MM.1S (cell line): ENCODE results near the gene CACNA1I.

Experiments used
- EZH2 ChIP-seq: fragments of 300-600 bp; sonication (generic); optimal IDR thresholded peaks from 2 replicates; pipeline ENCODE3; 2017; ENCODE audit warnings: low read depth, mild to moderate bottlenecking, antibody characterized with exemption, low read length, mixed read lengths
- EZH2phosphoT487 ChIP-seq: fragments of 300-600 bp; sonication (generic); IDR thresholded peaks from 2 replicates; pipeline ENCODE4 v1.6.1; 2018; ENCODE audit warnings: antibody characterized with exemption, low read length
- TF ChIP-seq, protein P1 (sequence below): fragments of 300-600 bp; sonication (generic); IDR thresholded peaks from 2 replicates; pipeline ENCODE4 v1.5.1; 2016; ENCODE audit warnings: antibody characterized with exemption, low read length, mixed read lengths

DNA sequence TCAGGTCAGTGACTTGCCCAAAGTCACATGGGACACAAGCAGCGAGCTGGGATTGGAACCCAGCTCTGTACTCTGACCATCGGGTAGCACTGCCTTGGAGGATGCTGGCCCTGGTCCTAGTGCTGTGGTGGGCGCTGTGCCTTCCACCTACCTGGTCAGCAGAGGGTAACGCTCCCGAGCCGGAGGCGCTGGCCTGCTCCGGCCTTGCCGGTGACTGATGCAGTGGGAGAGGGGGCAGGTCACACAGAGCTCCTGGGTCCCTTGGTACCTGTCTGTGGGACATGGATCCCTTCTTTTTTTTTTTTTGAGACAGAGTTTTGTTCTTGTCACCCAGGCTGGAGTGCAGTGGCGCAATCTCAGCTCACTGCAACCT, 43.0 kb downstream of the CACNA1I start:
- TF ChIP-seq, protein P1, sequence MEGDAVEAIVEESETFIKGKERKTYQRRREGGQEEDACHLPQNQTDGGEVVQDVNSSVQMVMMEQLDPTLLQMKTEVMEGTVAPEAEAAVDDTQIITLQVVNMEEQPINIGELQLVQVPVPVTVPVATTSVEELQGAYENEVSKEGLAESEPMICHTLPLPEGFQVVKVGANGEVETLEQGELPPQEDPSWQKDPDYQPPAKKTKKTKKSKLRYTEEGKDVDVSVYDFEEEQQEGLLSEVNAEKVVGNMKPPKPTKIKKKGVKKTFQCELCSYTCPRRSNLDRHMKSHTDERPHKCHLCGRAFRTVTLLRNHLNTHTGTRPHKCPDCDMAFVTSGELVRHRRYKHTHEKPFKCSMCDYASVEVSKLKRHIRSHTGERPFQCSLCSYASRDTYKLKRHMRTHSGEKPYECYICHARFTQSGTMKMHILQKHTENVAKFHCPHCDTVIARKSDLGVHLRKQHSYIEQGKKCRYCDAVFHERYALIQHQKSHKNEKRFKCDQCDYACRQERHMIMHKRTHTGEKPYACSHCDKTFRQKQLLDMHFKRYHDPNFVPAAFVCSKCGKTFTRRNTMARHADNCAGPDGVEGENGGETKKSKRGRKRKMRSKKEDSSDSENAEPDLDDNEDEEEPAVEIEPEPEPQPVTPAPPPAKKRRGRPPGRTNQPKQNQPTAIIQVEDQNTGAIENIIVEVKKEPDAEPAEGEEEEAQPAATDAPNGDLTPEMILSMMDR, result no peak
- TF ChIP-seq EZH2 (no peak), EZH2phosphoT487 (no peak)
